H9 (cell line): Measurements from ENCODE around the gene SLC35F3. TPM values are rescaled to one million over a fixed set of nuclear protein-coding genes. Genes with fewer than 3 reads are reported as not detected.
A peak's percentile ranks its signal among the peaks of the same experiment; 100 is the strongest.

Source experiments
- DNase-seq: peaks from one replicate; pipeline ENCODE4 v3.0.0-alpha.2; 2017
- H2AFZ ChIP-seq: one replicate; pipeline ENCODE4 v1.6.1; 2013; ENCODE audit warnings: mild to moderate bottlenecking, low read length, control low read depth, moderate library complexity
- H2AK5ac ChIP-seq: 2 replicates; pipeline ENCODE4 v1.6.1; 2013; ENCODE audit warnings: low read length, control low read depth, mixed read lengths; ENCODE audit not compliant: insufficient read length
- H2BK120ac ChIP-seq: one replicate; pipeline ENCODE4 v1.6.1; 2013; ENCODE audit warnings: low read depth, mild to moderate bottlenecking, low read length, control low read depth, inconsistent platforms; ENCODE audit not compliant: poor library complexity, severe bottlenecking
- H2BK12ac ChIP-seq: 2 replicates; pipeline ENCODE4 v1.6.1; 2013; ENCODE audit warnings: low read length, control low read depth, mixed read lengths, low read depth; ENCODE audit not compliant: insufficient read length
- H2BK15ac ChIP-seq: 2 replicates; pipeline ENCODE4 v1.6.1; 2013; ENCODE audit warnings: low read depth, low read length, control low read depth
- H2BK20ac ChIP-seq: one replicate; pipeline ENCODE4 v1.6.1; 2013; ENCODE audit warnings: low read depth, mild to moderate bottlenecking, low read length, control low read depth, inconsistent platforms; ENCODE audit not compliant: poor library complexity, severe bottlenecking
- H2BK5ac ChIP-seq: 2 replicates; pipeline ENCODE4 v1.6.1; 2013; ENCODE audit warnings: low read length, control low read depth, mixed read lengths; ENCODE audit not compliant: insufficient read length
- H3K14ac ChIP-seq: 2 replicates; pipeline ENCODE4 v1.6.1; 2013; ENCODE audit warnings: low read length, control low read depth; ENCODE audit not compliant: insufficient read depth
- H3K18ac ChIP-seq: 2 replicates; pipeline ENCODE4 v1.6.1; 2013; ENCODE audit warnings: low read depth, mild to moderate bottlenecking, mixed read lengths, low read length, control low read depth; ENCODE audit not compliant: insufficient read length
- H3K23ac ChIP-seq: 2 replicates; pipeline ENCODE4 v1.6.1; 2013; ENCODE audit warnings: low read length, control low read depth, mixed read lengths, low read depth; ENCODE audit not compliant: insufficient read length
- H3K23me2 ChIP-seq: 2 replicates; pipeline ENCODE4 v1.6.1; 2013; ENCODE audit warnings: low read depth, mild to moderate bottlenecking, mixed read lengths, low read length, control low read depth; ENCODE audit not compliant: insufficient read length, poor library complexity, severe bottlenecking
- H3K27ac ChIP-seq: 2 replicates; pipeline ENCODE4 v1.5.1; 2013; ENCODE audit warnings: low read length, control low read depth, mixed read lengths, low read depth; ENCODE audit not compliant: insufficient read length
- H3K27me3 ChIP-seq: 2 replicates; pipeline ENCODE4 v1.6.1; 2013; ENCODE audit warnings: low read length, control low read depth, inconsistent platforms; ENCODE audit not compliant: insufficient read depth
- H3K4ac ChIP-seq: 2 replicates; pipeline ENCODE4 v1.6.1; 2013; ENCODE audit warnings: low read depth, mild to moderate bottlenecking, control low read depth, inconsistent platforms, low read length, moderate library complexity
- H3K4me1 ChIP-seq: 2 replicates; pipeline ENCODE4 v1.6.1; 2013; ENCODE audit warnings: low read length, control low read depth, inconsistent platforms; ENCODE audit not compliant: insufficient read depth
- H3K4me2 ChIP-seq: 2 replicates; pipeline ENCODE4 v1.6.1; 2013; ENCODE audit warnings: low read length, control low read depth, mixed read lengths; ENCODE audit not compliant: insufficient read length, insufficient read depth
- H3K56ac ChIP-seq: 2 replicates; pipeline ENCODE4 v1.6.1; 2013; ENCODE audit warnings: low read depth, mild to moderate bottlenecking, mixed read lengths, low read length, control low read depth; ENCODE audit not compliant: insufficient read length
- H3K79me1 ChIP-seq: 2 replicates; pipeline ENCODE4 v1.6.1; 2013; ENCODE audit warnings: low read depth, mild to moderate bottlenecking, moderate library complexity, low read length, control low read depth, inconsistent platforms; ENCODE audit not compliant: insufficient read depth, poor library complexity, severe bottlenecking
- H3K79me2 ChIP-seq: 2 replicates; pipeline ENCODE4 v1.6.1; 2013; ENCODE audit warnings: low read length, control low read depth, inconsistent platforms; ENCODE audit not compliant: insufficient read depth
- H3K9ac ChIP-seq: 2 replicates; pipeline ENCODE4 v1.6.1; 2013; ENCODE audit warnings: low read length, control low read depth, mixed read lengths; ENCODE audit not compliant: insufficient read length; ENCODE audit errors: extremely low read depth
- H3K9me3 ChIP-seq: one replicate; pipeline ENCODE4 v1.6.1; 2013; ENCODE audit warnings: low read depth, low read length, inconsistent platforms; ENCODE audit not compliant: control insufficient read depth
- H3T11ph ChIP-seq: one replicate; pipeline ENCODE4 v1.6.1; 2013; ENCODE audit warnings: mild to moderate bottlenecking, low read length, control low read depth, inconsistent platforms
- H4K20me1 ChIP-seq: one replicate; pipeline ENCODE4 v1.6.1; 2013; ENCODE audit not compliant: control insufficient read depth, insufficient read length, insufficient read depth
- H4K5ac ChIP-seq: 2 replicates; pipeline ENCODE4 v1.6.1; 2013; ENCODE audit warnings: low read depth, mild to moderate bottlenecking, mixed read lengths, low read length, control low read depth; ENCODE audit not compliant: insufficient read length
- H4K8ac ChIP-seq: replicated peaks from 2 replicates; pipeline ENCODE4 v1.6.1; 2013; ENCODE audit warnings: low read length, control low read depth, mixed read lengths, low read depth; ENCODE audit not compliant: insufficient read length
- H4K91ac ChIP-seq: 2 replicates; pipeline ENCODE4 v1.6.1; 2013; ENCODE audit warnings: low read depth, mild to moderate bottlenecking, moderate library complexity, mixed read lengths, low read length, control low read depth; ENCODE audit not compliant: insufficient read length
- H3K27ac Mint-ChIP-seq, 3 experiments: 2 replicates in 2 of 3; 3 replicates in 1 of 3; pipeline ENCODE4 v1.8.0; 2020 to 2021; ENCODE audit warnings: mixed read lengths in 3 of 3, mild to moderate bottlenecking in 1 of 3, moderate library complexity in 1 of 3
- H3K27me3 Mint-ChIP-seq: 2 replicates; pipeline ENCODE4 v1.8.0; 2021; ENCODE audit warnings: low read depth, mild to moderate bottlenecking, moderate library complexity, mixed read lengths
- H3K36me3 Mint-ChIP-seq, 3 experiments: 2 replicates in 2 of 3; 3 replicates in 1 of 3; pipeline ENCODE4 v1.8.0; 2020 to 2021; ENCODE audit warnings: low read depth in 3 of 3, mixed read lengths in 3 of 3; ENCODE audit not compliant: insufficient read depth in 1 of 3
- H3K4me1 Mint-ChIP-seq, 2 experiments: 2 replicates each; pipeline ENCODE4 v1.8.0; 2020; ENCODE audit warnings: mixed read lengths in 2 of 2
- H3K4me3 Mint-ChIP-seq, 2 experiments: 2 replicates in 1 of 2; 3 replicates in 1 of 2; pipeline ENCODE4 v1.8.0; 2020 to 2021; ENCODE audit warnings: mild to moderate bottlenecking in 2 of 2, mixed read lengths in 2 of 2, moderate library complexity in 1 of 2
- H3K9me3 Mint-ChIP-seq, 2 experiments: 2 replicates in 1 of 2; 3 replicates in 1 of 2; pipeline ENCODE4 v1.8.0; 2020; ENCODE audit warnings: mild to moderate bottlenecking in 2 of 2, mixed read lengths in 2 of 2, moderate library complexity in 1 of 2
- WGBS: extraction: QIAGEN DNeasy Blood & Tissue Kit; methylation state at CpG from one replicate; pipeline ENCODE4 v1.1.7; 2013; ENCODE audit warnings: missing lambda C conversion rate, low lambda C conversion rate, mixed read lengths; ENCODE audit not compliant: insufficient read length; ENCODE audit errors: extremely low coverage; 5-methylcytosine and 5-hydroxymethylcytosine counted together
- total RNA-seq: library from RNA; stranded (reverse); gene quantifications from 2 replicates; pipeline ENCODE4 v1.2.1, GENCODE V29; 2021
- TF ChIP-seq, protein P1 (sequence below): fragments of 200-600 bp; sonication (generic); conservative IDR thresholded peaks from 3 replicates; pipeline ENCODE4 v1.8.0; 2021; ENCODE audit warnings: antibody characterized with exemption, mild to moderate bottlenecking

Gene SLC35F3
- total RNA-seq, 1 experiment from 2014 or later = 0.81 TPM

- H3K14ac ChIP-seq = no peak overlapping the region
- no peak overlapping the region for H3K18ac ChIP-seq
- no peak overlapping the region for H2AFZ ChIP-seq
- no peaks in the 10 kb centered on the region for H3K9me3 ChIP-seq
- peak; percentile 17 for DNase-seq
- no peak overlapping the region for H2BK120ac ChIP-seq
- no peak overlapping the region for H3K4ac ChIP-seq
- Mint-ChIP-seq H3K4me1 (peaks cover 14 to 15% of the 10 kb centered on the region in 2 experiments), H3K27ac (no peak overlapping the region), H3K9me3 (peaks cover 6% of the 10 kb centered on the region in 2 experiments; a peak in 2 of 5 replicates), H3K4me3 (no peak overlapping the region), H3K36me3 (peaks cover 0 to 8% (median 0%) of the 10 kb centered on the region in 3 experiments; a peak in 3 of 7 replicates), H3K27me3 (peaks cover 3% of the 10 kb centered on the region; the same call in 1 of the 2 replicates)
- H2BK20ac ChIP-seq = no peak overlapping the region
- H3K23me2 ChIP-seq = no peaks in the 10 kb centered on the region
- H3K27ac ChIP-seq = no peak overlapping the region
- no peak overlapping the region for H3K9ac ChIP-seq
- WGBS = no CpG with 5 or more reads among the region's 2 CpGs
- H2AK5ac ChIP-seq = no peak overlapping the region
- H3K4me2 ChIP-seq = no peak overlapping the region
- no peak overlapping the region for H3T11ph ChIP-seq
- no peaks in the 10 kb centered on the region for H3K79me2 ChIP-seq
- H3K56ac ChIP-seq = no peak overlapping the region
- H2BK12ac ChIP-seq = no peak overlapping the region
- no peak overlapping the region for H4K91ac ChIP-seq
- no peaks in the 10 kb centered on the region for H4K20me1 ChIP-seq
- H3K23ac ChIP-seq = no peak overlapping the region
- H4K5ac ChIP-seq = no peak overlapping the region
- no peaks in the 10 kb centered on the region for H3K79me1 ChIP-seq
- no peak overlapping the region for H2BK5ac ChIP-seq
- no peaks in the 10 kb centered on the region for H3K27me3 ChIP-seq
- H3K4me1 ChIP-seq = peaks cover 3% of the 10 kb centered on the region; the same call in 1 of the 2 replicates
- H4K8ac ChIP-seq = no peak overlapping the region
- H2BK15ac ChIP-seq = no peak overlapping the region
- TF ChIP-seq, protein P1, sequence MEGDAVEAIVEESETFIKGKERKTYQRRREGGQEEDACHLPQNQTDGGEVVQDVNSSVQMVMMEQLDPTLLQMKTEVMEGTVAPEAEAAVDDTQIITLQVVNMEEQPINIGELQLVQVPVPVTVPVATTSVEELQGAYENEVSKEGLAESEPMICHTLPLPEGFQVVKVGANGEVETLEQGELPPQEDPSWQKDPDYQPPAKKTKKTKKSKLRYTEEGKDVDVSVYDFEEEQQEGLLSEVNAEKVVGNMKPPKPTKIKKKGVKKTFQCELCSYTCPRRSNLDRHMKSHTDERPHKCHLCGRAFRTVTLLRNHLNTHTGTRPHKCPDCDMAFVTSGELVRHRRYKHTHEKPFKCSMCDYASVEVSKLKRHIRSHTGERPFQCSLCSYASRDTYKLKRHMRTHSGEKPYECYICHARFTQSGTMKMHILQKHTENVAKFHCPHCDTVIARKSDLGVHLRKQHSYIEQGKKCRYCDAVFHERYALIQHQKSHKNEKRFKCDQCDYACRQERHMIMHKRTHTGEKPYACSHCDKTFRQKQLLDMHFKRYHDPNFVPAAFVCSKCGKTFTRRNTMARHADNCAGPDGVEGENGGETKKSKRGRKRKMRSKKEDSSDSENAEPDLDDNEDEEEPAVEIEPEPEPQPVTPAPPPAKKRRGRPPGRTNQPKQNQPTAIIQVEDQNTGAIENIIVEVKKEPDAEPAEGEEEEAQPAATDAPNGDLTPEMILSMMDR = no peak
Measured at GRCh38 chr1:234256359-234256758, 351.9 kb downstream of the SLC35F3 start.
